PC-3 (cell line): ENCODE results near the gene EN2. TPM values are rescaled to one million over a fixed set of nuclear protein-coding genes. Genes with fewer than 3 reads are reported as not detected.

ENCODE experiments used
- ATAC-seq: fragments of 200-7000 bp; cut with Tn5 transposase; 2 replicates; pipeline ENCODE4 v1.9.1; 2020; ENCODE audit warnings: mild to moderate bottlenecking, moderate library complexity
- BruUV-seq: library from RNA; stranded (reverse); fragments of 400-500 nt; replicated peaks from 2 replicates; lab custom pipeline; 2021; lab: Mats Ljungman, UMichigan
- CTCF ChIA-PET: fragments of 300-600 bp; sonication (Branson Sonifier 250); formaldehyde crosslinking; loops from one replicate; lab custom pipeline; 2022; ENCODE audit warnings: antibody characterized with exemption; lab: Charles Lee
- POLR2A ChIA-PET: fragments of 300-600 bp; sonication (Branson Sonifier 250); formaldehyde crosslinking; loops from one replicate; lab custom pipeline; 2022; ENCODE audit warnings: antibody characterized with exemption; ENCODE audit not compliant: unreplicated experiment; lab: Charles Lee
- DNase-seq: peaks from one replicate; pipeline ENCODE4 v3.0.0-alpha.2; 2015
- H2AFZ ChIP-seq: fragments of 300-600 bp; sonication (generic); 2 replicates; pipeline ENCODE4 v1.6.0; 2016; ENCODE audit warnings: antibody characterized with exemption, low read length
- H3F3A ChIP-seq: fragments of 300-600 bp; sonication (generic); one replicate; pipeline ENCODE4 v1.6.0; 2017; ENCODE audit warnings: antibody characterized with exemption, low read length, control low read depth, mild to moderate bottlenecking; ENCODE audit not compliant: unreplicated experiment
- H3K27ac ChIP-seq: fragments of 300-600 bp; sonication (generic); 2 replicates; pipeline ENCODE4 v1.5.1; 2016; ENCODE audit warnings: mild to moderate bottlenecking, low read length
- H3K27me3 ChIP-seq: fragments of 300-600 bp; sonication (generic); 2 replicates; pipeline ENCODE4 v1.6.1; 2016; ENCODE audit warnings: low read length, mixed read lengths
- H3K36me3 ChIP-seq: fragments of 300-600 bp; sonication (generic); 2 replicates; pipeline ENCODE4 v1.6.1; 2016; ENCODE audit warnings: low read depth, mixed run types, low read length, mixed read lengths
- H3K4me1 ChIP-seq: fragments of 300-600 bp; sonication (generic); 2 replicates; pipeline ENCODE4 v1.5.1; 2016; ENCODE audit warnings: low read length; ENCODE audit not compliant: insufficient read depth
- H3K4me2 ChIP-seq: fragments of 300-600 bp; sonication (generic); 2 replicates; pipeline ENCODE4 v1.6.0; 2016; ENCODE audit warnings: low read length
- H3K4me3 ChIP-seq: fragments of 300-600 bp; sonication (generic); 2 replicates; pipeline ENCODE4 v1.5.1; 2016; ENCODE audit warnings: mild to moderate bottlenecking, low read length, mixed read lengths
- H3K79me2 ChIP-seq: fragments of 300-600 bp; sonication (generic); 2 replicates; pipeline ENCODE4 v1.6.1; 2017; ENCODE audit warnings: low read length, mixed read lengths
- H3K9ac ChIP-seq: fragments of 300-600 bp; sonication (generic); 2 replicates; pipeline ENCODE4 v1.6.0; 2016; ENCODE audit warnings: mild to moderate bottlenecking, low read length
- H3K9me2 ChIP-seq: fragments of 300-600 bp; sonication (generic); replicated peaks from 2 replicates; pipeline ENCODE4 v1.6.1; 2016; ENCODE audit warnings: mixed run types, low read length, mixed read lengths
- H3K9me3 ChIP-seq: fragments of 300-600 bp; sonication (generic); 2 replicates; pipeline ENCODE4 v1.6.1; 2016; ENCODE audit warnings: low read length, mixed read lengths
- H4K20me1 ChIP-seq: fragments of 300-600 bp; sonication (generic); 2 replicates; pipeline ENCODE4 v1.6.1; 2016; ENCODE audit warnings: low read length, mixed read lengths
- CTCF ChIP-seq: fragments of 300-600 bp; sonication (generic); conservative IDR thresholded peaks from 2 replicates; pipeline ENCODE4 v1.5.1; 2017; ENCODE audit warnings: antibody characterized with exemption, low read depth, mild to moderate bottlenecking, low read length
- EZH2 ChIP-seq: fragments of 300-600 bp; sonication (generic); IDR thresholded peaks from one replicate; pipeline ENCODE4 v1.6.1; 2017; ENCODE audit warnings: antibody characterized with exemption, mild to moderate bottlenecking, low read length; ENCODE audit not compliant: unreplicated experiment
- EZH2phosphoT487 ChIP-seq: fragments of 300-600 bp; sonication (generic); IDR thresholded peaks from 2 replicates; pipeline ENCODE4 v1.6.1; 2018; ENCODE audit warnings: mild to moderate bottlenecking, antibody characterized with exemption, low read length, borderline replicate concordance
- intact Hi-C: fragments of 100-400 bp; cut with micrococcal nuclease; formaldehyde crosslinking; loops from 2 replicates; pipeline ENCODE4 v1.9.0; 2023
- total RNA-seq: library from RNA; depleted of rRNA; stranded (reverse); fragments of >200 nt; gene quantifications from 2 replicates; pipeline ENCODE4 v1.2.3, GENCODE V29; 2014

Gene EN2
- total RNA-seq, 1 experiment from 2014 or later, result 2.3 TPM

GRCh38 chr7:155491812-155492211 is 33.9 kb downstream of the EN2 start:
- Histone ChIP-seq H3K4me1 (no peaks in the 10 kb centered on the region), H3K79me2 (no peaks in the 10 kb centered on the region), H3K27me3 (peaks cover 73% of the 10 kb centered on the region), H3K9me3 (no peaks in the 10 kb centered on the region), H3K4me3 (no peak overlapping the region), H3K36me3 (no peaks in the 10 kb centered on the region), H3K27ac (no peak overlapping the region), H3F3A (no peaks in the 10 kb centered on the region), H3K9ac (no peak overlapping the region), H4K20me1 (no peaks in the 10 kb centered on the region), H2AFZ (no peak overlapping the region), H3K9me2 (no peaks in the 10 kb centered on the region), H3K4me2 (no peak overlapping the region)
- CTCF ChIA-PET, result no interaction called here
- TF ChIP-seq CTCF, result no peak
- TF ChIP-seq EZH2phosphoT487, result no peak
- TF ChIP-seq EZH2, result no peak
- intact Hi-C loops, result no loop called here
- no peak for ATAC-seq
- DNase-seq, result no peak
- BruUV-seq, result no TSS peak
- POLR2A ChIA-PET, result no interaction called here

GRCh38 chr7:155493744-155494538 is 36.0 kb downstream of the EN2 start:
- Histone ChIP-seq H3F3A (no peaks in the 10 kb centered on the region), H3K79me2 (no peaks in the 10 kb centered on the region), H3K4me1 (no peaks in the 10 kb centered on the region), H3K4me2 (no peak overlapping the region), H3K9me2 (no peaks in the 10 kb centered on the region), H3K4me3 (no peak overlapping the region), H4K20me1 (no peaks in the 10 kb centered on the region), H3K9ac (no peak overlapping the region), H3K36me3 (no peaks in the 10 kb centered on the region), H3K27ac (no peak overlapping the region), H3K27me3 (peaks cover 92% of the 10 kb centered on the region), H3K9me3 (no peaks in the 10 kb centered on the region), H2AFZ (no peak overlapping the region)
- ATAC-seq (no peak), DNase-seq (no peak)
- TF ChIP-seq EZH2phosphoT487 (no peak), CTCF (no peak), EZH2 (no peak)
- intact Hi-C loops, result no loop called here
- ChIA-PET CTCF (no interaction called here), POLR2A (no interaction called here)
- no TSS peak for BruUV-seq

GRCh38 chr7:155494551-155494950 is 36.6 kb downstream of the EN2 start:
- ATAC-seq (no peak), DNase-seq (no peak)
- Histone ChIP-seq H3K9me3 (no peaks in the 10 kb centered on the region), H2AFZ (no peak overlapping the region), H3K27me3 (peaks cover 94% of the 10 kb centered on the region), H3K9ac (no peak overlapping the region), H3K36me3 (no peaks in the 10 kb centered on the region), H3K27ac (no peak overlapping the region), H3K9me2 (no peaks in the 10 kb centered on the region), H4K20me1 (no peaks in the 10 kb centered on the region), H3K4me1 (no peaks in the 10 kb centered on the region), H3F3A (no peaks in the 10 kb centered on the region), H3K4me2 (no peak overlapping the region), H3K4me3 (no peak overlapping the region), H3K79me2 (no peaks in the 10 kb centered on the region)
- BruUV-seq, result no TSS peak
- intact Hi-C loops, result no loop called here
- no peak for TF ChIP-seq EZH2
- no peak for TF ChIP-seq CTCF
- no peak for TF ChIP-seq EZH2phosphoT487
- ChIA-PET POLR2A (no interaction called here), CTCF (no interaction called here)
